Measurements from ENCODE around the gene RETREG1. TPM values are rescaled to one million over a fixed set of nuclear protein-coding genes. Genes with fewer than 3 reads are reported as not detected.

RETREG1 gene
- total RNA-seq, 1 donor from 2014 or later = 0.91 TPM

DNA sequence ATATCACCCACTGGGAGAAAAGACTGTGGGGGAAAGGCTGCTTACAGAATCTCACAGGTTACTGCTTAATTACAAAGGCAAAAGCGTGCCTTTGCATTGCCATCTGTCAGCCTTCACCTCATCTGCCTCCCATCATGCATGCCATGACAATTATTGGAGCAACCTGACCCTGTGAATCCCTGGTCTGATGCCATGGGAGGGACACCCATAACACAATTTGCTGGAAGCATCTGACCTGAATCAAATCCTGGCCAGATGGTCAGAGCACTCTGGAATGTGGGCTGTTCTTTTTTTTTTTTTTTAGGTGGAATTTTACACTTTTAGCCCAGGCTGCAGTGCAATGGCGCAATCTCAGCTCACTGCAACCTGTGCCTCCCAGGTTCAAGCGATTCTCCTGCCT lies 11.6 kb upstream of the RETREG1 start:
- DNase-seq (ENCODE audit: extremely low spot score, unreplicated experiment) = no peak

DNA sequence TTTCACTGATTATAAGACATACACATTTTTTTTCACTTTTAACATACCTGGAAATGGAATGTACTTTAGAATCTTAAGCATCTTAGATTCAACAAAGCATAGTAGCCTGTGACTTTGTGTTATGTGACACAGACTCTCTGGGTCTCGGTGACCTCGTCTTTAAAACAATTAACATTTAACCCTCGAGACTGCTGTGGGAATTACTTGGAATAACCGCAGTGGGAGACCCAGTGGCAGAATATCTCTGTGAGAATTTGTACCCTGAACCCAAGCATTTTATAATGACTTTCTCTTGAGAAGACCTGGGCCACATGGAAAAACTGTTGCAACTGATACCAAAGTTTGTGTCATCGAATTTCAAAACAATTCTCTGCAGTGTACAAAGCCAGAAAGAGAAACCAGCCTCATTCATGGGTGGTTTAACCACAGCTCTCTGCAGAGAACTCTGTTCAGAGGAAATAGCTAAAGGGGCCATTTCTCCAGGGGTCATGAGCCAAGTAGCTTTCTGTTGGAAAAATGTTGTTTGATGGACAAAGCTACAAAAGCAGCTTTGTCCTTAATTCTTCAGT lies 10.0 kb upstream of the RETREG1 start:
- no peaks in the 10 kb centered on the region for H3K36me3 Mint-ChIP-seq (ENCODE audit: unreplicated experiment)
- TF ChIP-seq, protein P1, sequence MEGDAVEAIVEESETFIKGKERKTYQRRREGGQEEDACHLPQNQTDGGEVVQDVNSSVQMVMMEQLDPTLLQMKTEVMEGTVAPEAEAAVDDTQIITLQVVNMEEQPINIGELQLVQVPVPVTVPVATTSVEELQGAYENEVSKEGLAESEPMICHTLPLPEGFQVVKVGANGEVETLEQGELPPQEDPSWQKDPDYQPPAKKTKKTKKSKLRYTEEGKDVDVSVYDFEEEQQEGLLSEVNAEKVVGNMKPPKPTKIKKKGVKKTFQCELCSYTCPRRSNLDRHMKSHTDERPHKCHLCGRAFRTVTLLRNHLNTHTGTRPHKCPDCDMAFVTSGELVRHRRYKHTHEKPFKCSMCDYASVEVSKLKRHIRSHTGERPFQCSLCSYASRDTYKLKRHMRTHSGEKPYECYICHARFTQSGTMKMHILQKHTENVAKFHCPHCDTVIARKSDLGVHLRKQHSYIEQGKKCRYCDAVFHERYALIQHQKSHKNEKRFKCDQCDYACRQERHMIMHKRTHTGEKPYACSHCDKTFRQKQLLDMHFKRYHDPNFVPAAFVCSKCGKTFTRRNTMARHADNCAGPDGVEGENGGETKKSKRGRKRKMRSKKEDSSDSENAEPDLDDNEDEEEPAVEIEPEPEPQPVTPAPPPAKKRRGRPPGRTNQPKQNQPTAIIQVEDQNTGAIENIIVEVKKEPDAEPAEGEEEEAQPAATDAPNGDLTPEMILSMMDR (IDR thresholded peaks at IDR 0.05) = no peak
- peaks cover 54% of the 10 kb centered on the region for H3K27me3 Mint-ChIP-seq (ENCODE audit: unreplicated experiment)
- no peak overlapping the region for H3K4me3 Mint-ChIP-seq (ENCODE audit: unreplicated experiment)
- H3K9me3 Mint-ChIP-seq (ENCODE audit: unreplicated experiment) = no peaks in the 10 kb centered on the region
- no peaks in the 10 kb centered on the region for H3K4me1 Mint-ChIP-seq (ENCODE audit: unreplicated experiment)
- H3K27ac Mint-ChIP-seq (ENCODE audit: unreplicated experiment) = no peak overlapping the region
- DNase-seq (ENCODE audit: extremely low spot score, unreplicated experiment) = no peak

More for the DNA sequence above, 11.6 kb upstream of the RETREG1 start:
- TF ChIP-seq, protein P1 (IDR thresholded peaks at IDR 0.05) = no peak
- H3K9me3 Mint-ChIP-seq (ENCODE audit: unreplicated experiment) = no peaks in the 10 kb centered on the region
- H3K27ac Mint-ChIP-seq (ENCODE audit: unreplicated experiment) = no peak overlapping the region
- no peak overlapping the region for H3K4me3 Mint-ChIP-seq (ENCODE audit: unreplicated experiment)
- H3K36me3 Mint-ChIP-seq (ENCODE audit: unreplicated experiment) = no peaks in the 10 kb centered on the region
- peaks cover 44% of the 10 kb centered on the region for H3K27me3 Mint-ChIP-seq (ENCODE audit: unreplicated experiment)
- no peaks in the 10 kb centered on the region for H3K4me1 Mint-ChIP-seq (ENCODE audit: unreplicated experiment)

DNA sequence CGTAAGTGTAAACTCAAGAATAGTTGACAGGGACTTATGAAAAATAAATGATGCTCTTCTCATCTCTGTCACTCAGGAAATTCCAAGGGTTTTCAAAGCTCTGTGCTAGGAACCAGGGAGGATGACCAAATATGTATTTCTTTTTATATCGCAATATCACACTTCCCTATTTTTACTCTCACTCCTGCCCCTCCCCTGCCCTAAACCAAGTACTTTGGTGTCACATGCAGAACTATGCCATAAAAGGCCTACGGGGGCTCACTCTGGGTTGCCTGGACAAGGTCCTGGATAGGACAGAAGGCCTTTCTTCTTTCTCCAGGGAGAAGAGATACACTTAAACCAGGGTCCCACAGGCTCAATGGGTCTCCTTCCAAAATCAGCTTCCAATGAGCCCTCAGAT lies 8.3 kb upstream of the RETREG1 start:
- Mint-ChIP-seq H3K4me1 (ENCODE audit: unreplicated experiment) (no peaks in the 10 kb centered on the region), H3K4me3 (ENCODE audit: unreplicated experiment) (no peak overlapping the region), H3K9me3 (ENCODE audit: unreplicated experiment) (no peaks in the 10 kb centered on the region), H3K36me3 (ENCODE audit: unreplicated experiment) (no peaks in the 10 kb centered on the region), H3K27me3 (ENCODE audit: unreplicated experiment) (peaks cover 63% of the 10 kb centered on the region), H3K27ac (ENCODE audit: unreplicated experiment) (no peak overlapping the region)
- TF ChIP-seq, protein P1 (IDR thresholded peaks at IDR 0.05) = no peak
- DNase-seq (ENCODE audit: extremely low spot score, unreplicated experiment) = no peak

DNA sequence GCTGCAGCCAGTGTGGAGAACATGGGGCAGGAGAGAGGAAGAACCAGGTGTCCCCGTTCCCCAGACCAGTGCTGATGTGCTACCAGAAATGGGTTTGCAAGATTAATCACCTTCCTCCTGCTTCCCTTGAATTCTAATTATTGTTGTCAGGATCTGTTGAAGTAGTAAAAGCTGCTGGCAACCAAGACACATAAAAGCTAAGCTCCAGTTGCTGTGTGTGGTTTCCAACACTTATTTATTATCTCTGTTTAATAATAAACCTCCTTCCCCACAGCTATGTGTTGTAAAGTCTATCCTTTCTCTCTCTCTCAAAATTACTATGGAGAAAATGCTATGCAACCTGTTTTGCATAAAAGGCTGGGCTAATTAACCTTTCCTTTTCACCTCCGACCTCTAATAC lies 2.3 kb upstream of the RETREG1 start:
- TF ChIP-seq, protein P1 (IDR thresholded peaks at IDR 0.05) = no peak
- Mint-ChIP-seq H3K36me3 (ENCODE audit: unreplicated experiment) (no peaks in the 10 kb centered on the region), H3K27me3 (ENCODE audit: unreplicated experiment) (peaks cover 43% of the 10 kb centered on the region), H3K4me1 (ENCODE audit: unreplicated experiment) (peaks cover 8% of the 10 kb centered on the region), H3K4me3 (ENCODE audit: unreplicated experiment) (no peak overlapping the region), H3K9me3 (ENCODE audit: unreplicated experiment) (no peaks in the 10 kb centered on the region), H3K27ac (ENCODE audit: unreplicated experiment) (no peak overlapping the region)
- DNase-seq (ENCODE audit: extremely low spot score, unreplicated experiment) = no peak

DNA sequence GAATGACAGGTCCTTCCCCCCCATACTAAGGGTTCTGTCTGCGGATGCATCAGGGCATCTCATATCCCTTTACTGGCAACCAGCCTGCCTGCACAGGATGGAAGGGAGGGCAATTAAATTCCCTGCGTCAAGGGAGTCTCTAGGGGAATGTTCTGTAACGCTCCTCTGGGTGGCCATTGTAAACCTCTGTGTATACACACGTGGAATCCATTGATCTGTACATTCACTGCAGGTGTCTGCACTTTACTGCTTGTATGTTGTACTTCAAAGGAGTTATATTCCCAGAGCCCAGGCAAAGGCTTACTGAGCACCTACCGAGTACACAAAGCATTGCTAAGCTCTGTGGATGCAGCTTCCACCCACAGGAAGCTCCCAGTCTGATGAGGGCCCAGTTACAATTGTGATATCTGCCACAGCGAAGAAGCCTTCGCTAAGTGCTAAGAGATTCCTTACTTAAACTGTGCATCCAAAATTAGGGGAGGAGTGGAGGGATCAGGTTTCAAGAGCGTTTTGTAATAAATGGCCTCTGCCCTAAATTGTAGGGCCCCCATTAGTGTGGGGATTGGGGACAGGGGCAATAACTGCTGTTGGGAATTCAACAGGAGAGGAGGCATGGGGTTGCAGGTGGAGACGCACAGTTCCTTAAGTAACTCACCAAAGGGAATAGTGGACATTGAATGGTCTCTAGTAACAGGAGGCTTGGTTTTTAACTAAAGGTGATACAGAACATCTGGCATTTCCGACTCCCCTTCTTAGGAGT lies 1.5 kb upstream of the RETREG1 start:
- Mint-ChIP-seq H3K36me3 (ENCODE audit: unreplicated experiment) (no peaks in the 10 kb centered on the region), H3K27me3 (ENCODE audit: unreplicated experiment) (peaks cover 51% of the 10 kb centered on the region), H3K4me3 (ENCODE audit: unreplicated experiment) (no peak overlapping the region), H3K27ac (ENCODE audit: unreplicated experiment) (no peak overlapping the region), H3K4me1 (ENCODE audit: unreplicated experiment) (peaks cover 8% of the 10 kb centered on the region), H3K9me3 (ENCODE audit: unreplicated experiment) (no peaks in the 10 kb centered on the region)
- TF ChIP-seq, protein P1 (IDR thresholded peaks at IDR 0.05) = no peak
- DNase-seq (ENCODE audit: extremely low spot score, unreplicated experiment) = no peak
